ENCODE results near the gene NAV2.
"Not testable (repeated sequence)": the region's sequence is repeated elsewhere in the genome, so short reads cannot be mapped to it uniquely, and the experiment has no call there.

Gene NAV2

DNA sequence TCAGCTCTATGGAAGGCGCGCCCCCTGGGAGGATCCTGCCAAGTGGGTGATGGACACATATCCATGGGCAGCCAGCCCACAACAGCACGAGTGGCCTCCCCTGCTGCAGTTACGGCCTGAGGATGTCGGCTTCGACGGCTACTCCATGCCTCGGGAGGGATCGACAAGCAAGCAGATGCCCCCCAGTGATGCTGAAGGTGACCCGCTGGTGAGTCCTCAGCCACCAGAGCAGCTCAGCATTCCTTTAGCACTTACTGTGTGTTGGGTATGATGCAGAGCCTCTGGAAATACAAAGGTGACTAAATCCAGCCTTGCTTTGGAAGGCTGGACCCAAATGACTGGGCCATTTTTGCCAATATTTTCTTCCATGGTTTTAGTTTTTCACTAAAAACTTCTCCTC lies 402.0 kb downstream of the NAV2 start:
- H3K4me3 ChIP-seq (ENCODE audit: low read length): no peak overlapping the region
- no peak for TF ChIP-seq ZNF274 (IDR thresholded peaks at IDR 0.05; ENCODE audit: low read depth, low read length)

DNA sequence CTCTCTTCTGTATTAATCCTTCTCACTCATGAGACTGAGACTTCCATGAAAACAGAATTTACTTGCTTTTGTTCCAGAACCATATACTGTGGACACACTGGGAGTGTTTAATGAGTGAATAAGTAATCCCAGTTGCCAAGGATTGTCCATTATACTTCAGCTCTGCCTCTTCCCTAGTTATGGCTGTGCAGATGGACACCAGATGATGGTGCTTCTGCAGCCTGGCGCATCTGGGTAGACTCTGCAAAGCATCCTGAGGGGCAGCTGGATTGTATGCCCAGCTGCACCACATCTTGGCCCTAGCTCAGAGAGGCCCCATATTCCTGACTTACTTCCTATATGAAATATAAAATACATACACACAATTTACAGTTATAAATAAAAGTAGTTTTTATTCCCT lies 404.2 kb downstream of the NAV2 start:
- TF ChIP-seq ZNF274 (IDR thresholded peaks at IDR 0.05; ENCODE audit: low read depth, low read length): no peak
- no peak overlapping the region for H3K4me3 ChIP-seq (ENCODE audit: low read length)

DNA sequence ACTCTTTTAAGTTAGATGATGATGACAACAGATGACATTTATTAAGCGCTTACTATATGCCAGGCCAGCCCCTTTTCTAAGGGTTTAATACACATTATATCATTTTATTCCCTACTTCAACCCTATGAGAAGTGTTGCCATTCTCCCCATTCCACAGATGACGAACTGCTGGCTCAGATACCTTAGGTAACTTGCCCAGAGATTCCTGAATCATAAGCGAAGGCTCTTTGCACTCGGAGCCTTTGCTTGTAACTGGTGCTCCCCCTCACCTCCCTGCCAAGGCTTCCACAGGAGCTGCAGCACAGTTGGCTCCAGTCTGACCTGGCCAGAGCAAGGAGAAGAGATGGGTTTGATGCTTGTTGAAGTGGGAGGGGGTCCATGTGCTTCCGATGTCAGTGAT lies 404.7 kb downstream of the NAV2 start:
- H3K4me3 ChIP-seq (ENCODE audit: low read length): no peak overlapping the region
- no peak for TF ChIP-seq ZNF274 (IDR thresholded peaks at IDR 0.05; ENCODE audit: low read depth, low read length)

GRCh38 chr11:20118209-20118608 lies 405.6 kb downstream of the NAV2 start:
- H3K4me3 ChIP-seq (ENCODE audit: low read length): no peak overlapping the region
- TF ChIP-seq ZNF274 (IDR thresholded peaks at IDR 0.05; ENCODE audit: low read depth, low read length): no peak

DNA sequence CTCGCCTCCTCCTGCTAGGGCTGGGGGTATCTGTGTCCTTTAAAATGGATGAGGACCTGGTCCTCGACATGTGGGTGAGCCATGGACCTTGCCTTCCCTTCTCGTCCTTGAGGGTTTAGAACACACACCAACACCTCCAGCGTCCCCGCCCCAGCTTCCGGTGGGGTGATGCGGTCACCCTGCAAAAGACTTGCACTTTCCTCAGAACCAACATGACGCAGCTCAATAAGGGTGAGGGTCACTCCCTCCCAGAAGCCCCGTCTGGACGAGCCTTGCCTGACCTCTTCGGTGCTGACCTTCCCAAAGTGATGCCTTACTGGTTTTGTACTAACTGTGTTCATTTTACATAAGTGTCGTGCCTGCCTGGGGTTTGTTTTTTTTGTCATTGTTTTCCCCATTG lies 406.7 kb downstream of the NAV2 start:
- H3K4me3 ChIP-seq (ENCODE audit: low read length): no peak overlapping the region
- no peak for TF ChIP-seq ZNF274 (IDR thresholded peaks at IDR 0.05; ENCODE audit: low read depth, low read length)

DNA sequence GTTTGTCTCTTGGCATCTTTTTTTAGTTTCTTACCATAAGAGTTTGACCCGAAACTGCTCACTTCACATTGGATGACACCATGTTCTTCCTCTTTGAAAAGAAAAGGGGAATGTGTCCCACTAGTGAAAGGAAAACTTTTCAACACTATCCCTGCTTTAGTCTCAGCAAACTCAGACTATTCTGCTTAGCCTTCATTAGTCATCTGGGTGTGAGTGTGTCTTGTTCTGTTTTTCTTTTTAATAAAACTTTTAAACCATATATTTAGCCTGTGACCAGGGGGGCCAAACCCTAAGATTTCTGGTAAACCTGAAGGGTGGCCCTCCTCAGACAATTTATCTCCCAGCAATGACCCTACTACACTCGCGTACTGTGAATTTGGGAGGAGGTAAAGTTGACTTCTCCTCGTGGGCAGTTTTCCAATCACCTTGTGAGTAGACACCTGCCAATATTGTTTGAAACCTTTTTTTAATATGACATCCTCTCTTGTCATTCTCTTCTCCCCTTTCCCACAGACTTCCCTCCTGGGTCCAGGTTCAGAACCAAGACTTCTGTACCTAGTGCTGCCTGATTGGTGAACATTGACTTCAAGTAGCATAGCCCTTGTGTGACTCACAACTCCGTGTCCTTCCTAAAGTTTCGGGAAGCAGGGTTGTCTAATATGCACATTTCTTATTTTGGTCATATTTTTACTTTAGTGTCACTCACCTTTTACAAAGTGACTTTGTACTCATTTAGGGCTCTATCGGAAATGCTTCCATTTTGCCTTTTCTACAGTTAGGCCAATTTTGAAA lies 407.7 kb downstream of the NAV2 start:
- H3K4me3 ChIP-seq (ENCODE audit: low read length): no peak overlapping the region
- TF ChIP-seq ZNF274 (IDR thresholded peaks at IDR 0.05; ENCODE audit: low read depth, low read length): no peak

DNA sequence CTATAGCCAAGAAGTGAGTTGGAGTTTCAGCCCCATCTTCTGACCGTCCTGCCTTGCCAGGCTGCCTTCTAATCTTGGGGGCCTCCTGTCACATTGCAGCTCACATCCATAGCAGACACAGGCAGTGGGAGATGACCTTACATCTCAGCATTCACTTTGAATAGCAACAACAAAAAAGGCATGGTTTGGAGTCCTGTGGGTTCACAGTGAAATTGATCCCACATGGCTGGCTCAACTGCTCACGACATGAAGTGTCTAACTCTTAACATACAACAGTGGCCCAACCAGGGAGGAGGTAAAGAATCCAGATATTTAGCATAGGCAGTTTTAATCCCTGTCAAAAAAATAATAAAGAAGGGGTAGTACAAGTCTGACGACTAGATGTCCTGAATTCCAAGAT lies 409.5 kb downstream of the NAV2 start:
- no peak overlapping the region for H3K4me3 ChIP-seq (ENCODE audit: low read length)
- no peak for TF ChIP-seq ZNF274 (IDR thresholded peaks at IDR 0.05; ENCODE audit: low read depth, low read length)

- TF ChIP-seq ZNF274 (IDR thresholded peaks at IDR 0.05; ENCODE audit: low read depth, low read length): no peak
- H3K4me3 ChIP-seq (ENCODE audit: low read length): no peak overlapping the region
Measured at GRCh38 chr11:20125927-20126326, 413.3 kb downstream of the NAV2 start.

DNA sequence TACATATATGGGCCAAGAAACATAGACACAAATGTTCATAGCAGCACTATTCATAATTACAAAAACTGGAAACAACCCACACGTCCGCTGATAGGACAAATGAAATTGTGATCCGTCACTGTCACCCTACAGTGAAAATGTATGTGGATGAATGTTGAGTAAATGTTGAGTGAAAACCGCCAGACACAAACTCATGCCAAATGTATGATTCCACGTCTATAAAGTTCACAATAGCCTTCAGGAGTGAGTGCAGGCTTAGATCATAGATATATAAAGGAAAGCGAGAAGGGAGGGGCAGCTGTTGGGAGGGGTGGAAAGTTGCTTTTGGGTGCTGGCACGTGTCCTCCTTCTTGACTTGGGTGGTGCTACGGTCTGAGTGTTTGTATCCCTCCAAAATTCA lies 414.1 kb downstream of the NAV2 start:
- TF ChIP-seq ZNF274 (IDR thresholded peaks at IDR 0.05; ENCODE audit: low read depth, low read length): no peak
- no peak overlapping the region for H3K4me3 ChIP-seq (ENCODE audit: low read length)

- H3K4me3 ChIP-seq (ENCODE audit: low read length): no peak overlapping the region
- no peak for TF ChIP-seq ZNF274 (IDR thresholded peaks at IDR 0.05; ENCODE audit: low read depth, low read length)
Measured at GRCh38 chr11:20127671-20128527, 415.3 kb downstream of the NAV2 start.

- H3K4me3 ChIP-seq (ENCODE audit: low read length): not testable (repeated sequence)
Measured at GRCh38 chr11:20128528-20128825, 415.8 kb downstream of the NAV2 start.

GRCh38 chr11:20129665-20130064 lies 417.0 kb downstream of the NAV2 start:
- TF ChIP-seq ZNF274 (IDR thresholded peaks at IDR 0.05; ENCODE audit: low read depth, low read length): no peak

GRCh38 chr11:20131788-20132666 lies 419.4 kb downstream of the NAV2 start:
- H3K4me3 ChIP-seq (ENCODE audit: low read length): no peak overlapping the region
- TF ChIP-seq ZNF274 (IDR thresholded peaks at IDR 0.05; ENCODE audit: low read depth, low read length): no peak

More at GRCh38 chr11:20129665-20130064, 417.0 kb downstream of the NAV2 start:
- H3K4me3 ChIP-seq (ENCODE audit: low read length): no peak overlapping the region

DNA sequence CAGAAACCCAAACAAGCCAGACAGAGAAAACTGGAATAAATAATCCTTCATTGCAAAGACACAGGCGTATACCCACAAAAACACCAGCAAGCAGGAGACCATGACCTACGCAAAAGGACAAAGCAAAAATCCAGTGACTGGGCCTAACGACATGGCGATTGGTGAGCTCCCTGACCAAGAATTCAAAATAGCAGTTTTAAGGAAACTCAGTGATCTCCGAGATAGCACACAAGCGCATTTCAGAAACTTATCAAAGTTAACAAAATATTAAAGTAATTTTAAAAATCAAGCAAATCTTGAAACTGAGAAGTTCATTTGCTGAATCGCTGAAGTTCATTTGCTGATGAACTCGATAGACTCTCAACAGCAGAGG lies 420.0 kb downstream of the NAV2 start:
- TF ChIP-seq ZNF274 (IDR thresholded peaks at IDR 0.05; ENCODE audit: low read depth, low read length): no peak
- H3K4me3 ChIP-seq (ENCODE audit: low read length): no peak overlapping the region
